Pancreas (tissue), 10 donors: Measurements from ENCODE around the gene SCN5A. TPM values are rescaled to one million over a fixed set of nuclear protein-coding genes. Genes with fewer than 3 reads are reported as not detected.

Experiments
- ATAC-seq, 4 donors: fragments of 200-7000 bp; cut with Tn5 transposase; one replicate each; pipeline versions ENCODE4 v1.8.0 to v1.9.1; 2020; ENCODE audit warnings: mild to moderate bottlenecking in 4 of 4, moderate library complexity in 4 of 4
- DNase-seq, 6 donors: peaks; one replicate each; pipeline ENCODE4 v3.0.0-alpha.2; 2020
- FAIRE-seq: peaks from 2 replicates; lab custom pipeline; 2012; peaks lifted over from hg19 to GRCh38; lab: Jason Lieb, UNC
- H3K27ac ChIP-seq, 4 donors: fragments of 200-600 bp; sonication (generic); 1 replicate in 3 of 4; 2 replicates in 1 of 4; pipeline versions ENCODE4 v1.5.0 to v1.8.0; 2020
- H3K27me3 ChIP-seq, 4 donors: fragments of 200-600 bp; one replicate each; pipeline ENCODE4 v1.8.0; 2021
- H3K36me3 ChIP-seq, 3 donors: fragments of 200-600 bp; sonication (generic) in 1 of 3; one replicate each; pipeline versions ENCODE4 v1.5.0 to v1.8.0; 2020 to 2021
- H3K4me1 ChIP-seq, 3 donors: fragments of 200-600 bp; one replicate each; pipeline ENCODE4 v1.8.0; 2021
- H3K4me3 ChIP-seq, 4 donors: fragments of 200-600 bp; sonication (generic) in 2 of 4; one replicate each; pipeline versions ENCODE4 v1.5.0 to v1.8.0; 2020 to 2021
- H3K9me3 ChIP-seq, 4 donors: fragments of 200-600 bp; one replicate each; pipeline ENCODE4 v1.8.0; 2021
- CTCF ChIP-seq, 4 donors: fragments of 200-600 bp; sonication (generic) in 3 of 4; IDR thresholded peaks; one replicate each; pipeline versions ENCODE4 v1.5.0 to v1.8.0; 2021; ENCODE audit warnings: antibody characterized with exemption in 4 of 4
- WGBS, 2 donors: extraction: QIAGEN DNeasy Blood & Tissue Kit; methylation state at CpG; one replicate each; pipeline ENCODE4 v1.1.7; 2013; 5-methylcytosine and 5-hydroxymethylcytosine counted together
- intact Hi-C, 3 donors: fragments of 100-400 bp; cut with DNase I; formaldehyde crosslinking; loops; one replicate each; pipeline versions ENCODE4 v1.11.1 to v1.14.2; 2022
- polyA plus RNA-seq, 2 donors: library from polyadenylated mRNA; stranded (reverse); fragments of 200-250 nt; gene quantifications; one replicate each; pipeline ENCODE4 v1.2.3, GENCODE V29; 2013
- total RNA-seq, 6 donors: library from RNA; stranded (reverse); fragmentation: NEBNext Ultra II Directional in 4 of 6; extraction: Animal tissue kit (Norgen Biotek cat#: 25700) in 4 of 6; gene quantifications; one replicate each; pipeline versions ENCODE4 v1.2.1 to v1.2.4, GENCODE V29; 2021 to 2023
- donor health status: healthy with polysubstance abuse.
- donor health status: DM: no; HTN: no; CAD: no; lungs with moderate emphysema.
- donor health status: DM: no; HTN: no; CAD: no.
- donor health status: control.
- donor health status: control.
- donor health status: Bipolar disorder and iron deficiency.
- donor health status: DM: yes; HTN: yes; CAD: no.
- donor health status: DM: no; HTN: no; CAD: no.
- donor health status: DM: no; HTN: no; CAD: no.
- donor health status: DM: yes; HTN: yes; CAD: no.

SCN5A gene
- total and polyA plus RNA-seq, 8 donors, result 0.07 to 0.39 (median 0.26) TPM; not detected in 1

GRCh38 chr3:38533285-38533976, 116.1 kb downstream of the SCN5A start:
- peak in 1 of 6 donors; percentile 52 for DNase-seq
- no peak overlapping the region for H3K4me3 ChIP-seq
- no peaks in the 10 kb centered on the region for H3K36me3 ChIP-seq
- no peaks in the 10 kb centered on the region for H3K27me3 ChIP-seq
- no peaks in the 10 kb centered on the region for H3K4me1 ChIP-seq
- no peaks in the 10 kb centered on the region for H3K9me3 ChIP-seq
- WGBS, 2 donors, result 88 to 91% methylated on average over 12 to 13 of the region's 13 CpGs
- FAIRE-seq, result no peak
- no peak for ATAC-seq
- no peak overlapping the region for H3K27ac ChIP-seq
- TF ChIP-seq CTCF (IDR thresholded peaks at IDR 0.05), result no peak
- intact Hi-C loops, result no loop called here

- no peaks in the 10 kb centered on the region for H3K36me3 ChIP-seq
- 62 to 65% methylated on average over 3 of the region's 3 CpGs for WGBS, 2 donors
- intact Hi-C loops, result no loop called here
- no peak overlapping the region for H3K27ac ChIP-seq
- H3K27me3 ChIP-seq, result no peaks in the 10 kb centered on the region
- no peak for DNase-seq
- no peaks in the 10 kb centered on the region for H3K9me3 ChIP-seq
- H3K4me1 ChIP-seq, result no peaks in the 10 kb centered on the region
- no peak for ATAC-seq
- no peak for TF ChIP-seq CTCF (IDR thresholded peaks at IDR 0.05)
- H3K4me3 ChIP-seq, result no peak overlapping the region
- no peak for FAIRE-seq
Observed at GRCh38 chr3:38532529-38532928, 117.0 kb downstream of the SCN5A start.

GRCh38 chr3:38528457-38528856, 121.0 kb downstream of the SCN5A start:
- WGBS, 2 donors, result 100% methylated on average over 1 of the region's 1 CpG
- intact Hi-C loops, result loop anchor here in 2 of 3 donors (10.0 kb wide), 3 partner anchors 126 to 466 kb away; no protein-coding TSS in a partner anchor
- H3K36me3 ChIP-seq, result peaks cover 0 to 8% (median 0%) of the 10 kb centered on the region in 3 donors
- H3K27me3 ChIP-seq, result no peaks in the 10 kb centered on the region
- ATAC-seq (no peak), FAIRE-seq (no peak), DNase-seq (no peak)
- no peak for TF ChIP-seq CTCF (IDR thresholded peaks at IDR 0.05)
- no peaks in the 10 kb centered on the region for H3K4me1 ChIP-seq
- H3K27ac ChIP-seq, result no peak overlapping the region
- no peak overlapping the region for H3K4me3 ChIP-seq
- no peaks in the 10 kb centered on the region for H3K9me3 ChIP-seq

GRCh38 chr3:38526792-38527191, 122.7 kb downstream of the SCN5A start:
- FAIRE-seq (no peak), DNase-seq (peak in 1 of 6 donors; percentile 69), ATAC-seq (no peak)
- Histone ChIP-seq H3K4me1 (no peaks in the 10 kb centered on the region), H3K36me3 (peaks cover 0 to 16% (median 0%) of the 10 kb centered on the region in 3 donors), H3K9me3 (no peaks in the 10 kb centered on the region), H3K27me3 (no peaks in the 10 kb centered on the region), H3K27ac (no peak overlapping the region), H3K4me3 (no peak overlapping the region)
- no peak for TF ChIP-seq CTCF (IDR thresholded peaks at IDR 0.05)
- intact Hi-C loops, result loop anchor here in 2 of 3 donors (10.0 kb wide), 3 partner anchors 128 to 468 kb away; no protein-coding TSS in a partner anchor
- 94 to 96% methylated on average over 14 of the region's 14 CpGs for WGBS, 2 donors
